ENCODE results near the gene DBH. TPM values are rescaled to one million over a fixed set of nuclear protein-coding genes. Genes with fewer than 3 reads are reported as not detected.

The DBH gene
- total and polyA plus RNA-seq, 3 donors from 2014 or later, result 0.06 TPM; not detected in 2

DNA sequence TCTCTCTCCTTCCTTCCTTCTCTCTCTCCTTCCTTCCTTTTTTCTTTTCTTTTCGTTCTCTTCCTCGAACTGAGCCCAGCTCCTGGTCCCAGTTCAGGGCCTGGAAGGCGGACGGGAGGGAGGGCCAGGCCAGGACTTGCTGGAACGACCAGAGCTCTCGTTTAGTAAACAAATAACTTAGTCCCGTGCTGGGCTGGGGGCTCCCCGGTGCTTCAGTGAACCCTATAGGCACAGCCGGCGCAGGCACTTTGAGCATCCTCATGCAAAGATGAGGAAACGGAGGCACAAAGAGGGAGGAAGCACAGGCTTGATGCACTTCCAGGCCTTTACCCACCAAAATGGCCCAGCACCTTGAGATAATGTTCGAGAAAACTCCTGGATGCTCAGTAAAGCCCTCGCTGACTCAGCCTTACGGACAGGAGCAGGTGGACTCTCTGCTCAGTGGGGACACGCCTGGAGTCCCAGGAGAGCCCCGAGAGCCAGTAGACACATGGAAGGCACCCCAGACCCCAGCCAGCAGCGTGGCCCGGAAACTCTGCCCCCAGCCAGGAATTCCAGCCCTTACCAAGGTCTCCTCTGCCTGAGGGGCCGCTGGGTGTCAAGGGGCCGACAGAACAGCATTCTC, 45.8 kb upstream of the DBH start:
- intact Hi-C loops (cut with DNase I; ENCODE audit: low total_unique reads), result no loop called here
- TF ChIP-seq, protein P1, sequence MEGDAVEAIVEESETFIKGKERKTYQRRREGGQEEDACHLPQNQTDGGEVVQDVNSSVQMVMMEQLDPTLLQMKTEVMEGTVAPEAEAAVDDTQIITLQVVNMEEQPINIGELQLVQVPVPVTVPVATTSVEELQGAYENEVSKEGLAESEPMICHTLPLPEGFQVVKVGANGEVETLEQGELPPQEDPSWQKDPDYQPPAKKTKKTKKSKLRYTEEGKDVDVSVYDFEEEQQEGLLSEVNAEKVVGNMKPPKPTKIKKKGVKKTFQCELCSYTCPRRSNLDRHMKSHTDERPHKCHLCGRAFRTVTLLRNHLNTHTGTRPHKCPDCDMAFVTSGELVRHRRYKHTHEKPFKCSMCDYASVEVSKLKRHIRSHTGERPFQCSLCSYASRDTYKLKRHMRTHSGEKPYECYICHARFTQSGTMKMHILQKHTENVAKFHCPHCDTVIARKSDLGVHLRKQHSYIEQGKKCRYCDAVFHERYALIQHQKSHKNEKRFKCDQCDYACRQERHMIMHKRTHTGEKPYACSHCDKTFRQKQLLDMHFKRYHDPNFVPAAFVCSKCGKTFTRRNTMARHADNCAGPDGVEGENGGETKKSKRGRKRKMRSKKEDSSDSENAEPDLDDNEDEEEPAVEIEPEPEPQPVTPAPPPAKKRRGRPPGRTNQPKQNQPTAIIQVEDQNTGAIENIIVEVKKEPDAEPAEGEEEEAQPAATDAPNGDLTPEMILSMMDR (IDR thresholded peaks at IDR 0.05), result no peak
- no peak for TF ChIP-seq POLR2A (IDR thresholded peaks at IDR 0.05)
- Histone ChIP-seq H3K9me3 (no peaks in the 10 kb centered on the region), H3K4me1 (peaks cover under 1% of the 10 kb centered on the region), H3K36me3 (ENCODE audit: low read depth, missing control alignments) (no peaks in the 10 kb centered on the region), H3K27ac (no peak overlapping the region), H3K4me3 (no peak overlapping the region), H3K27me3 (no peaks in the 10 kb centered on the region)
- 79 to 86% methylated on average over 20 of the region's 20 CpGs for WGBS, 2 donors
- no peak for DNase-seq

DNA sequence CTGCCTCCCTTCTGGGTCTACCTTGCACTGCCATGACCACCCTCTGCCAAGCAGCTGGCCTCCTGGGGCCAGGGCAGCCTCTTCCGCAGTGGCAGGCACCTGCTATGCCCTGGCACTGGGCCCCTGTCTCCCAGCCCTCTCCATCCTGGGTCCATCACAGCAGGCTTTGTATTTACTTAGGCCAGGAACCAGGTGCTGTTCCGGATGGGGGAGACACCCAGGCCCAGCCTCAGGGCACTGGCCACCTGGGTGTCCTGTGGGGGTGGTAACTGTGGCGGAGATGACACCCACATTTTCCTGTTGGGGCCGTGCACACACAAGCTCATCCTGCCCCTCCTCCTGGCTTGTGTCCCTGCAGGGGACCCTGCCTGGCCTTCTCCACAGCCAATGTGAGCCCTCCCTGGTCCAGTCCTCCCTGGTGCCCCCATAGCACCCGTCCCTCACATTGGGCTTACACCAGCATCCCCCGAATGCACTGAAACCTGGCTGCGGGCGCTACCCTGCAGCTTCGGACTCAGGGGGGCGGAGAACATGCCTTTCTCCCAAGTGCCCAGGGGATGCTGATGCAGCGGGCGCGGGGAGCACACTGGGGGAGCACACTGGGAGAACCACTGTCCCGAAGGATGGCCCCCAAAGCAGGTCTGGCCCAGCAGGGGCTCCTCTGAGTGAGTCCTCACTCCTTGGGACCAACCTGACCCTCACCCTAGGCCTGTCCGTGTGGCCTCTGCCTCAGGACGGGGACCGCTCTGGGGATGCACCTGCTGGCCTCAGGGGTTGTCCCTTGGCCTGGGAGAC, 44.9 kb upstream of the DBH start:
- no peak overlapping the region for H3K27ac ChIP-seq
- intact Hi-C loops (cut with DNase I; ENCODE audit: low total_unique reads), result no loop called here
- 95 to 98% methylated on average over 10 to 16 of the region's 17 CpGs for WGBS, 2 donors

DNA sequence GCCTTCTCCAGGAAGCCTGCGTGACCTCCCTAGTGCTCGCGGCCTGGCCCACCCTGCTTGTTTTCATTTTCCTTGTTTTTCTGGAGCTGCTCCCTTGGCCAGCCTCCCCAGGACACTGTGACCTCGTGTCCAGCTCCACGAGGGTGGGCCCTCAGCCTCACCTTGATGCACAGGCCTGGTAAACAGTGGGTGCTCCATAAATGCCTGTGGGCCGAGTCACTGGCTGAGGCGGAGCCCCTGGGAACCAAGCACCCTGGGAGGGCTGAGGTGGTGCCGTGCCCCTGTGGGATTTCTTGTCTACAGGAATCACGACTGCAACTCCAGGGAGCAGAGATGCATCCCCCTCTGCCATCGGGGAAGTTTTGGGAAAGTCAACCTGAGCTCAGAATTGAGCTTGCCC, 44.2 kb upstream of the DBH start:
- intact Hi-C loops (cut with DNase I; ENCODE audit: low total_unique reads), result no loop called here
- H3K27me3 ChIP-seq, result no peaks in the 10 kb centered on the region
- no peak overlapping the region for H3K4me3 ChIP-seq
- H3K9me3 ChIP-seq, result no peaks in the 10 kb centered on the region
- 62 to 73% methylated on average over 10 of the region's 10 CpGs for WGBS, 2 donors
- no peak for DNase-seq
- no peak overlapping the region for H3K27ac ChIP-seq
- no peaks in the 10 kb centered on the region for H3K36me3 ChIP-seq (ENCODE audit: low read depth, missing control alignments)
- TF ChIP-seq, protein P1 (IDR thresholded peaks at IDR 0.05), result no peak
- TF ChIP-seq POLR2A (IDR thresholded peaks at IDR 0.05), result no peak
- H3K4me1 ChIP-seq, result no peaks in the 10 kb centered on the region

More for the DNA sequence above, 44.9 kb upstream of the DBH start:
- Histone ChIP-seq H3K4me1 (no peaks in the 10 kb centered on the region), H3K27me3 (no peaks in the 10 kb centered on the region), H3K4me3 (no peak overlapping the region), H3K9me3 (no peaks in the 10 kb centered on the region), H3K36me3 (ENCODE audit: low read depth, missing control alignments) (no peaks in the 10 kb centered on the region)
- TF ChIP-seq POLR2A (IDR thresholded peaks at IDR 0.05), result no peak
- TF ChIP-seq, protein P1 (IDR thresholded peaks at IDR 0.05), result no peak
- DNase-seq, result no peak

DNA sequence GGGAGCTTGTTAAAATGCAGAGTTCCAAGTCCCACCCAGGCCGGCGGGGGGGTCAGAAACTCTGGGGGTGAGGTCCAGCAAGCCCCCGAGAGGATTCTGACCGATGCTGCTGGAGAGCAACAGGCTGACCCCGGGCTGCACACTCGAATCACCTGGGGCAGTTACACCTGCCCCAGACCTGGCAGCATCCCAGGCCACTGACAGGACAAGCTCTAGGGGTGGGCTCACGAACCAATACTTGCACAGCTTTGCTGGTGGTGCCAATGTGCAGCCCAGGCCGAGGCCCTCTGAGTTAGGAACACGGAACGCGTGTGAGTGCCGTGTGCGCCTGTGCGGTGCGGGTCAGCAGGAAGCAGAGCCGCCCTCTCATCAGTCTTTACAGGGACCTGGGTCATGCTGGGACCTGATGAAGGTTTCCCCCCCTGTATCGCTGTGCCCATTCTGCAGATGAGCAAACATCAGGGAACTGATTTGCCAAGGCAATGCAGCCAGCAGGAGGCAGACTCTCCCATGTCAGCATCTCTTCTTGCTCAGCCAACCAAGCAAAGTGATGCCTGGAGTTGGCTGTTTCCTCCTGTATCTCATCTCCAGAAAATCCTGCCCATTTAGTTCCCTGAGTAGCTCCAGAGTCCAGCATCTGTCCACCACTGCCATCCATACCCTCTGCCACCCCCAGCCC, 43.3 kb upstream of the DBH start:
- Histone ChIP-seq H3K27me3 (no peaks in the 10 kb centered on the region), H3K4me1 (no peaks in the 10 kb centered on the region), H3K9me3 (no peaks in the 10 kb centered on the region), H3K27ac (no peak overlapping the region), H3K4me3 (no peak overlapping the region), H3K36me3 (ENCODE audit: low read depth, missing control alignments) (no peaks in the 10 kb centered on the region)
- WGBS, 2 donors, result 89% methylated on average over 16 of the region's 17 CpGs; no CpG with 5 or more reads in 1 of the 2 donors
- TF ChIP-seq, protein P1 (IDR thresholded peaks at IDR 0.05), result no peak
- TF ChIP-seq POLR2A (IDR thresholded peaks at IDR 0.05), result no peak
- DNase-seq, result no peak
- intact Hi-C loops (cut with DNase I; ENCODE audit: low total_unique reads), result no loop called here
